A549 (cell line): ENCODE measurements around the gene SCARF1. TPM values are rescaled to one million over a fixed set of nuclear protein-coding genes. Genes with fewer than 3 reads are reported as not detected.

Experiments
- ATAC-seq, 2 experiments: fragments of 200-7000 bp in 1 of 2; fragments of >200 bp in 1 of 2; cut with Nextera tagmentation in 1 of 2; cut with Tn5 transposase in 1 of 2; 3 replicates each; pipeline versions ENCODE4 v1.8.0 to v1.9.1; 2018 to 2020; ENCODE audit warnings: mild to moderate bottlenecking in 1 of 2, moderate library complexity in 1 of 2
- CTCF ChIA-PET: fragments of 300-600 bp; sonication (Branson Sonifier 250); formaldehyde crosslinking; extraction: SDS; loops from one replicate; lab custom pipeline; 2021; ENCODE audit warnings: antibody characterized with exemption, inconsistent platforms; lab: Yijun Ruan, JAX
- POLR2A ChIA-PET: fragments of 350-600 bp; formaldehyde crosslinking; extraction: SDS; loops from one replicate; lab custom pipeline; 2021; ENCODE audit warnings: antibody characterized with exemption, inconsistent platforms; lab: Yijun Ruan, JAX
- DNase-seq, 2 experiments: peaks; one replicate each; pipeline versions ENCODE4 v3.0.0 to v3.0.0-alpha.2; 2011 to 2016; ENCODE audit warnings: low read depth in 1 of 2, low spot score in 1 of 2
- FAIRE-seq: peaks from 2 replicates; lab custom pipeline; 2011; peaks lifted over from hg19 to GRCh38; lab: Jason Lieb, UNC
- H3K27ac ChIP-seq, 2 experiments: fragments of >200 bp; sonication (Bioruptor Twin); formaldehyde crosslinking; 3 replicates each; pipeline ENCODE4 v1.5.1; 2016 to 2017
- H3K4me1 ChIP-seq: fragments of >200 bp; sonication (Bioruptor Twin); formaldehyde crosslinking; 3 replicates; pipeline ENCODE4 v1.6.1; 2016
- H3K4me2 ChIP-seq: fragments of >200 bp; sonication (Bioruptor Twin); formaldehyde crosslinking; 3 replicates; pipeline ENCODE4 v1.6.1; 2016
- H3K4me3 ChIP-seq: fragments of >200 bp; sonication (Bioruptor Twin); formaldehyde crosslinking; 3 replicates; pipeline ENCODE4 v1.5.1; 2016
- H3K9me3 ChIP-seq: fragments of >200 bp; sonication (Bioruptor Twin); formaldehyde crosslinking; 3 replicates; pipeline ENCODE4 v1.6.1; 2016
- BHLHE40 ChIP-seq: IDR thresholded peaks from 2 replicates; pipeline ENCODE4 v1.6.1; 2012; ENCODE audit warnings: low read depth, low read length, inconsistent platforms
- CEBPB ChIP-seq, 2 experiments: fragments of >200 bp in 1 of 2; sonication (Bioruptor Twin) in 1 of 2; formaldehyde crosslinking in 1 of 2; IDR thresholded peaks; 2 replicates each; pipeline ENCODE4 v1.6.1; 2012 to 2016
- CHD4 ChIP-seq: fragments of 200-600 bp; sonication (generic); IDR thresholded peaks from 2 replicates; pipeline ENCODE4 v1.6.1; 2016; ENCODE audit warnings: antibody characterized with exemption, mild to moderate bottlenecking, borderline replicate concordance
- EHF ChIP-seq: fragments of 250-450 bp; sonication (Bioruptor Pico); IDR thresholded peaks from 2 replicates; pipeline ENCODE4 v1.5.0; 2020; ENCODE audit warnings: mild to moderate bottlenecking
- EP300 ChIP-seq, 2 experiments: fragments of >200 bp; sonication (Bioruptor Twin); formaldehyde crosslinking; IDR thresholded peaks; 2 replicates in 1 of 2; 3 replicates in 1 of 2; pipeline ENCODE4 v1.6.1; 2016 to 2017
- ESRRA ChIP-seq: fragments of 150-350 bp; IDR thresholded peaks from 2 replicates; pipeline ENCODE4 v1.6.1; 2014; ENCODE audit warnings: mild to moderate bottlenecking, low read length, borderline replicate concordance
- FOSB ChIP-seq: fragments of 250-450 bp; sonication (Bioruptor Pico); IDR thresholded peaks from 2 replicates; pipeline ENCODE4 v1.5.0; 2020; ENCODE audit warnings: mild to moderate bottlenecking, moderate library complexity
- FOXS1 ChIP-seq: fragments of 250-450 bp; sonication (Bioruptor Pico); IDR thresholded peaks from 2 replicates; pipeline ENCODE4 v1.5.0; 2020; ENCODE audit warnings: mild to moderate bottlenecking, moderate library complexity
- GATA3 ChIP-seq: IDR thresholded peaks from 2 replicates; pipeline ENCODE4 v1.6.1; 2012; ENCODE audit warnings: borderline replicate concordance
- HDAC2 ChIP-seq: fragments of 200-600 bp; sonication (generic); IDR thresholded peaks from 2 replicates; pipeline ENCODE4 v1.6.1; 2016
- HEYL ChIP-seq: fragments of 250-450 bp; sonication (Bioruptor Pico); IDR thresholded peaks from 2 replicates; pipeline ENCODE4 v1.8.0; 2021; ENCODE audit warnings: mild to moderate bottlenecking, moderate library complexity
- HOXA7 ChIP-seq: fragments of 250-450 bp; sonication (Bioruptor Pico); IDR thresholded peaks from 2 replicates; pipeline ENCODE4 v1.5.0; 2020; ENCODE audit warnings: mild to moderate bottlenecking, moderate library complexity
- MAZ ChIP-seq: fragments of 150-350 bp; IDR thresholded peaks from 2 replicates; pipeline ENCODE4 v1.6.1; 2014; ENCODE audit warnings: antibody characterized with exemption, low read depth, low read length, borderline replicate concordance
- MYC ChIP-seq: IDR thresholded peaks from 2 replicates; pipeline ENCODE4 v1.6.1; 2012; ENCODE audit warnings: mild to moderate bottlenecking, inconsistent platforms, low read length, improper control_type of control experiment, borderline replicate concordance
- NFE2L2 ChIP-seq: fragments of 150-350 bp; conservative IDR thresholded peaks from 2 replicates; pipeline ENCODE4 v1.6.1; 2014; ENCODE audit warnings: low read length
- PHF8 ChIP-seq: fragments of 200-600 bp; sonication (generic); IDR thresholded peaks from 2 replicates; pipeline ENCODE4 v1.6.1; 2016; ENCODE audit warnings: low read depth, mild to moderate bottlenecking, antibody characterized with exemption, moderate library complexity, borderline replicate concordance
- POLR2AphosphoS2 ChIP-seq: conservative IDR thresholded peaks from 2 replicates; pipeline ENCODE4 v1.6.1; 2012; ENCODE audit warnings: low read length, improper control_type of control experiment, inconsistent platforms
- RFX5 ChIP-seq: fragments of 450-650 bp; IDR thresholded peaks from 2 replicates; pipeline ENCODE4 v1.7.1; 2014; ENCODE audit warnings: antibody characterized with exemption, mild to moderate bottlenecking, moderate library complexity
- WGBS: methylation state at CpG from one replicate; pipeline ENCODE4 v1.1.6; 2017; ENCODE audit errors: missing lambda C conversion rate; 5-methylcytosine and 5-hydroxymethylcytosine counted together
- polyA plus RNA-seq, 4 experiments: library from polyadenylated mRNA; depleted of rRNA in 3 of 4; stranded (reverse); fragments of >200 nt; fragmentation: RNase III in 1 of 4; extraction: RNeasy Plus Mini Kit Qiagen cat#74134 plus additional on column Dnase treatment in 1 of 4; gene quantifications; 2 replicates in 3 of 4; 3 replicates in 1 of 4; pipeline ENCODE4 v1.2.3, GENCODE V29; 2011 to 2017
- TF ChIP-seq, protein P1 (sequence below): fragments of >200 bp; sonication (Bioruptor Twin); formaldehyde crosslinking; IDR thresholded peaks from 3 replicates; pipeline ENCODE4 v1.5.1; 2016
- TF ChIP-seq, protein P2 (sequence below): IDR thresholded peaks from 2 replicates; pipeline ENCODE4 v1.6.1; 2012; ENCODE audit warnings: low read depth, borderline replicate concordance
- TF ChIP-seq, protein P3 (sequence below): fragments of 150-350 bp; IDR thresholded peaks from 2 replicates; pipeline ENCODE4 v1.6.1; 2014; ENCODE audit warnings: low read depth, mild to moderate bottlenecking, low read length
- TF ChIP-seq, protein P4 (sequence below): fragments of >200 bp; sonication (Bioruptor Twin); formaldehyde crosslinking; IDR thresholded peaks from 2 replicates; pipeline ENCODE4 v1.6.1; 2016
- TF ChIP-seq, protein P5 (sequence below): fragments of 450-650 bp; IDR thresholded peaks from 2 replicates; pipeline ENCODE4 v1.6.1; 2014; ENCODE audit warnings: antibody characterized with exemption

Gene SCARF1
- polyA plus RNA-seq, 2 of the 4 experiments (the other 2 are of a cell fraction) = 0.09 to 0.30 TPM

DNA sequence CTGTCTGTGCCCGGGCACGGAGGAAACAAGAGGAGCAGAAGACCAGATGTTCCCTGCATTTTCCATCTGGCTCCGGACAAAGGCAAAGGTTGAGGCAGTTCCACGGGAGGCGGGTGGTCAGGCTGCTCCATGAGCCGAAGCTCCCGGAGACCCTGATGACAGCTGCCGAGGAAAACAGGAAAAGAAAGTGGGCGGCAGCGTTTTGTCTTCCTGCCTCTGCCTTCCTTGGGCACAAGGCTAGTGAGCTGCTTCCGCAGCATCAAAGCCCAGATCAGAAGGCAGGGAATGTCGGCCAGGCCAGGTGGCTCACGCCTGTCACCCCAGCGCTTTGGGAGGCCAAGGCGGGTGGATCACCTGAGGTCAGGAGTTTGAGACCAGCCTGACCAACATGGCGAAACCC lies 33.1 kb downstream of the SCARF1 start:
- ChIA-PET POLR2A (no interaction called here), CTCF (interaction anchor here (0.6 to 18.3 kb wide), 5 partner anchors 15 to 196 kb away, joined by 3 to 263 read pairs (median 5); no protein-coding TSS in a partner anchor)
- WGBS = 92% methylated on average over 16 of the region's 16 CpGs
- Histone ChIP-seq H3K4me3 (no peak overlapping the region), H3K4me1 (peaks cover 6% of the 10 kb centered on the region), H3K9me3 (no peaks in the 10 kb centered on the region), H3K27ac (no peak overlapping the region), H3K4me2 (no peak overlapping the region)
- no peak for FAIRE-seq
- DNase-seq = no peak
- ATAC-seq = no peak
- TF ChIP-seq EP300 (IDR thresholded peaks at IDR 0.05) (no peak), MYC (no peak), CEBPB (IDR thresholded peaks at IDR 0.05) (no peak), NFE2L2 (no peak), POLR2AphosphoS2 (no peak), ESRRA (no peak), EHF (CRISPR knock-in tag) (no peak), FOSB (CRISPR knock-in tag) (no peak), GATA3 (no peak), RFX5 (no peak), BHLHE40 (no peak), MAZ (no peak)
- TF ChIP-seq, protein P1, sequence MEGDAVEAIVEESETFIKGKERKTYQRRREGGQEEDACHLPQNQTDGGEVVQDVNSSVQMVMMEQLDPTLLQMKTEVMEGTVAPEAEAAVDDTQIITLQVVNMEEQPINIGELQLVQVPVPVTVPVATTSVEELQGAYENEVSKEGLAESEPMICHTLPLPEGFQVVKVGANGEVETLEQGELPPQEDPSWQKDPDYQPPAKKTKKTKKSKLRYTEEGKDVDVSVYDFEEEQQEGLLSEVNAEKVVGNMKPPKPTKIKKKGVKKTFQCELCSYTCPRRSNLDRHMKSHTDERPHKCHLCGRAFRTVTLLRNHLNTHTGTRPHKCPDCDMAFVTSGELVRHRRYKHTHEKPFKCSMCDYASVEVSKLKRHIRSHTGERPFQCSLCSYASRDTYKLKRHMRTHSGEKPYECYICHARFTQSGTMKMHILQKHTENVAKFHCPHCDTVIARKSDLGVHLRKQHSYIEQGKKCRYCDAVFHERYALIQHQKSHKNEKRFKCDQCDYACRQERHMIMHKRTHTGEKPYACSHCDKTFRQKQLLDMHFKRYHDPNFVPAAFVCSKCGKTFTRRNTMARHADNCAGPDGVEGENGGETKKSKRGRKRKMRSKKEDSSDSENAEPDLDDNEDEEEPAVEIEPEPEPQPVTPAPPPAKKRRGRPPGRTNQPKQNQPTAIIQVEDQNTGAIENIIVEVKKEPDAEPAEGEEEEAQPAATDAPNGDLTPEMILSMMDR = no peak
- TF ChIP-seq, protein P2, sequence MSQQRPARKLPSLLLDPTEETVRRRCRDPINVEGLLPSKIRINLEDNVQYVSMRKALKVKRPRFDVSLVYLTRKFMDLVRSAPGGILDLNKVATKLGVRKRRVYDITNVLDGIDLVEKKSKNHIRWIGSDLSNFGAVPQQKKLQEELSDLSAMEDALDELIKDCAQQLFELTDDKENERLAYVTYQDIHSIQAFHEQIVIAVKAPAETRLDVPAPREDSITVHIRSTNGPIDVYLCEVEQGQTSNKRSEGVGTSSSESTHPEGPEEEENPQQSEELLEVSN = no peak
- TF ChIP-seq, protein P3, sequence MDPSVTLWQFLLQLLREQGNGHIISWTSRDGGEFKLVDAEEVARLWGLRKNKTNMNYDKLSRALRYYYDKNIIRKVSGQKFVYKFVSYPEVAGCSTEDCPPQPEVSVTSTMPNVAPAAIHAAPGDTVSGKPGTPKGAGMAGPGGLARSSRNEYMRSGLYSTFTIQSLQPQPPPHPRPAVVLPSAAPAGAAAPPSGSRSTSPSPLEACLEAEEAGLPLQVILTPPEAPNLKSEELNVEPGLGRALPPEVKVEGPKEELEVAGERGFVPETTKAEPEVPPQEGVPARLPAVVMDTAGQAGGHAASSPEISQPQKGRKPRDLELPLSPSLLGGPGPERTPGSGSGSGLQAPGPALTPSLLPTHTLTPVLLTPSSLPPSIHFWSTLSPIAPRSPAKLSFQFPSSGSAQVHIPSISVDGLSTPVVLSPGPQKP = no peak
- TF ChIP-seq, all 56 proteins: peak for 0

DNA sequence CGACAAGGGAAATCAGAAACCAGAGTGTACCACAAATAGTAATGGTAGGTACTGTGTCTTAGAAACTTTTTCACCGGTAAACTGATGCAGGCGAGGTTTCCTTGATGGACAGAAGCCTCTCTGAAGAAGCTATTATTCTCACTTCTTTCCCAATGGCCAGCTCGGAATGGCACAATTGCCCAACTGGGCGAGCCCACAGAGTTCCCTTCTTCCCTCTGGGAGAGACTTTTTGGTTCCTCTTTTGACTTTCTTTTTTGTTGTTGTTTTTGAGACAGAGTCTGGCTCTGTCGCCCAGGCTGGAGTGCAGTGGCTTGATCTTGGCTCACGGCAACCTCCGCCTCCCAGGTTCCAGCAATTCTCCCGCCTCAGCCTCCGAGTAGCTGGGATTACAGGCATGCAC lies 33.8 kb downstream of the SCARF1 start:
- POLR2A ChIA-PET = interaction anchor here (0.6 kb wide), 1 partner anchor 62 kb away, joined by 6 read pairs; no protein-coding TSS in a partner anchor
- Histone ChIP-seq H3K4me2 (no peak overlapping the region), H3K4me1 (no peaks in the 10 kb centered on the region), H3K9me3 (no peaks in the 10 kb centered on the region), H3K4me3 (no peak overlapping the region), H3K27ac (no peak overlapping the region)
- TF ChIP-seq HEYL = no peak
- no peak for TF ChIP-seq MAZ
- TF ChIP-seq HOXA7 (CRISPR knock-in tag) = no peak
- no peak for TF ChIP-seq HDAC2
- no peak for TF ChIP-seq NFE2L2
- TF ChIP-seq POLR2AphosphoS2 = no peak
- no peak for TF ChIP-seq CHD4
- TF ChIP-seq, protein P4, sequence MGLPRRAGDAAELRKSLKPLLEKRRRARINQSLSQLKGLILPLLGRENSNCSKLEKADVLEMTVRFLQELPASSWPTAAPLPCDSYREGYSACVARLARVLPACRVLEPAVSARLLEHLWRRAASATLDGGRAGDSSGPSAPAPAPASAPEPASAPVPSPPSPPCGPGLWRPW = no peak
- no peak for TF ChIP-seq GATA3
- TF ChIP-seq, protein P5, sequence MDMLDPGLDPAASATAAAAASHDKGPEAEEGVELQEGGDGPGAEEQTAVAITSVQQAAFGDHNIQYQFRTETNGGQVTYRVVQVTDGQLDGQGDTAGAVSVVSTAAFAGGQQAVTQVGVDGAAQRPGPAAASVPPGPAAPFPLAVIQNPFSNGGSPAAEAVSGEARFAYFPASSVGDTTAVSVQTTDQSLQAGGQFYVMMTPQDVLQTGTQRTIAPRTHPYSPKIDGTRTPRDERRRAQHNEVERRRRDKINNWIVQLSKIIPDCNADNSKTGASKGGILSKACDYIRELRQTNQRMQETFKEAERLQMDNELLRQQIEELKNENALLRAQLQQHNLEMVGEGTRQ = no peak
- no peak for TF ChIP-seq PHF8
- TF ChIP-seq FOXS1 (CRISPR knock-in tag) = no peak
- 88% methylated on average over 10 of the region's 10 CpGs for WGBS
- no peak for DNase-seq
- ATAC-seq = no peak
- CTCF ChIA-PET = interaction anchor here (0.6 to 18.3 kb wide), 8 partner anchors 10 to 195 kb away, joined by 3 to 263 read pairs (median 4); no protein-coding TSS in a partner anchor
- no peak for FAIRE-seq
